GM12801 (cell line): ENCODE results near the gene NPHP3.

Experiments
- TF ChIP-seq, protein P1 (sequence below): IDR thresholded peaks from one replicate; pipeline ENCODE4 v1.5.1; 2011; ENCODE audit warnings: control low read depth; ENCODE audit not compliant: insufficient read length; ENCODE audit errors: extremely low read depth

Gene NPHP3

DNA sequence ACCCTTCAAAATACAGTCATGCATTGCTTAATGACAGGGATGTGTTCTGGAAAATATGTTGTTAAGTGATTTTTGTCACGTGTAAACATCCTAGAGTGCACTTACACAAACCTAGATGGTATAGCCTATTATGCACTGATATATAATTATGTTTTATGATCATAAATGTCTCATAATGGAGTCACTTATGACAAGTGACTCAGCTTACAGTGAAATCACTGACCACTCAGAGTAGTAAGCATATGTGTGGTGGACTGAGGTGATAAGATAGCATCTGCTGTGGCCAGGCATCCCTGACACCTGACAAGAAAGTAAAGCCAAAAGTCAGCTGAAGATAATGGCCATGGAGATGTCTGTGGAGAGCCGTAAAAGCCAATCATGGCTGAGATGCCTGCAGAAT lies 68.0 kb downstream of the NPHP3 start:
- TF ChIP-seq, protein P1, sequence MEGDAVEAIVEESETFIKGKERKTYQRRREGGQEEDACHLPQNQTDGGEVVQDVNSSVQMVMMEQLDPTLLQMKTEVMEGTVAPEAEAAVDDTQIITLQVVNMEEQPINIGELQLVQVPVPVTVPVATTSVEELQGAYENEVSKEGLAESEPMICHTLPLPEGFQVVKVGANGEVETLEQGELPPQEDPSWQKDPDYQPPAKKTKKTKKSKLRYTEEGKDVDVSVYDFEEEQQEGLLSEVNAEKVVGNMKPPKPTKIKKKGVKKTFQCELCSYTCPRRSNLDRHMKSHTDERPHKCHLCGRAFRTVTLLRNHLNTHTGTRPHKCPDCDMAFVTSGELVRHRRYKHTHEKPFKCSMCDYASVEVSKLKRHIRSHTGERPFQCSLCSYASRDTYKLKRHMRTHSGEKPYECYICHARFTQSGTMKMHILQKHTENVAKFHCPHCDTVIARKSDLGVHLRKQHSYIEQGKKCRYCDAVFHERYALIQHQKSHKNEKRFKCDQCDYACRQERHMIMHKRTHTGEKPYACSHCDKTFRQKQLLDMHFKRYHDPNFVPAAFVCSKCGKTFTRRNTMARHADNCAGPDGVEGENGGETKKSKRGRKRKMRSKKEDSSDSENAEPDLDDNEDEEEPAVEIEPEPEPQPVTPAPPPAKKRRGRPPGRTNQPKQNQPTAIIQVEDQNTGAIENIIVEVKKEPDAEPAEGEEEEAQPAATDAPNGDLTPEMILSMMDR = no peak

GRCh38 chr3:132652640-132653270 lies 69.5 kb downstream of the NPHP3 start:
- TF ChIP-seq, protein P1 = no peak

- TF ChIP-seq, protein P1 = no peak
Measured at GRCh38 chr3:132650153-132650552, 72.1 kb downstream of the NPHP3 start.

DNA sequence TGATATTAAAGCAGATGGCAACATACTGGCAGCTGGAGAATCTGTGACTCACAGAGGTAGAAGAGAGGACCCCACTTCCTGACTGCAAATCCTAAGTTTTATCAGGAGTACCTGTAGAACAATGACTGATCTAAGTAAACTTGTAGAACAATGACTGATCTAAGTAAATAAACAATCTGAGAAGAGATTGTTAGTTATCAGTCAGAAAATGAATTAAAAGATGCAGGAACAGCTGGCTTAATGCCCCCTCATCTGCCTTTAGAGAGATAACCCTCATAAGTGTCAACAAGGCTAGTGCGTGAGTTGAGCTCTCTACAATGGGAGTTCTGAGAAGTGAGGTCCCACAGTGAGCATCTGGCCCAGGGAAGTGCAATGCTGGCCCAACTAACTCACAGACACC lies 77.2 kb downstream of the NPHP3 start:
- TF ChIP-seq, protein P1 = no peak

DNA sequence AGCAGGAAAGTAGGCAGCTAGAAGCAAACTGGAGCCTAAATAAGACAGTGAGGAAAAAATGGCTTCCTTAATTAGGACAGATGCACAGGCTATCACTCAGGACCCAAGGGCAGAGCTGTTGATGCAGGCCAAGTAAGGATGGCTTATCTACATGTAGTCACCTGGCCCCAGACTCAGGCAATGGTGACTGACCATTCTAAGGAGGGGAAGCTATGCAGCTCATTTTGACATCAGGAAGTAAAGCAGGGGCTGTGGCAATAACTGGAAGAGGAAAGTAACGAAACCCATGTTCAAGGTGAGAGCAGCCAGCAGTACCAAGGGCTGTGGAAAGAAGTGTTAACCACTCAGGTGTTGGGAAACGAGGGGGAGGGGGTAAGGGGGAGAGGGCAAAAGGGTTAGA lies 78.8 kb downstream of the NPHP3 start:
- TF ChIP-seq, protein P1 = no peak

- TF ChIP-seq, protein P1 = no peak
Measured at GRCh38 chr3:132642539-132642847, 79.7 kb downstream of the NPHP3 start.

- TF ChIP-seq, protein P1 = no peak
Measured at GRCh38 chr3:132641837-132642538, 80.2 kb downstream of the NPHP3 start.
